Ovary (tissue), 9 donors: ENCODE measurements around the gene AVEN. TPM values are rescaled to one million over a fixed set of nuclear protein-coding genes. Genes with fewer than 3 reads are reported as not detected.
"Not testable (repeated sequence)": the region's sequence is repeated elsewhere in the genome, so short reads cannot be mapped to it uniquely, and the experiment has no call there.

Experiments
- DNase-seq, 5 donors: peaks; one replicate each; pipeline ENCODE4 v3.0.0-alpha.2; 2019 to 2020
- H3K27ac ChIP-seq, 2 donors: fragments of 200-600 bp; one replicate each; pipeline versions ENCODE4 v1.5.1 to v1.8.0; 2019 to 2022
- H3K27me3 ChIP-seq: fragments of 200-600 bp; one replicate; pipeline ENCODE4 v1.8.0; 2022
- H3K36me3 ChIP-seq: fragments of 200-600 bp; sonication (generic); one replicate; pipeline ENCODE4 v1.5.1; 2019
- H3K4me1 ChIP-seq: one replicate; pipeline ENCODE4 v1.8.1; 2013; ENCODE audit warnings: mild to moderate bottlenecking, moderate library complexity; ENCODE audit not compliant: insufficient read depth
- H3K4me3 ChIP-seq: fragments of 200-600 bp; sonication (generic); one replicate; pipeline ENCODE4 v1.5.1; 2017
- H3K9me3 ChIP-seq, 2 donors: fragments of 200-600 bp in 1 of 2; sonication (generic) in 1 of 2; one replicate each; pipeline versions ENCODE4 v1.5.1 to v1.8.1; 2013 to 2019; ENCODE audit warnings: mild to moderate bottlenecking in 1 of 2, moderate library complexity in 1 of 2
- EP300 ChIP-seq: sonication (generic); formaldehyde crosslinking; IDR thresholded peaks from one replicate; pipeline ENCODE4 v1.6.1; 2017; ENCODE audit warnings: antibody characterized with exemption
- POLR2A ChIP-seq: fragments of 450-650 bp; IDR thresholded peaks from one replicate; pipeline ENCODE4 v1.6.1; 2017; ENCODE audit warnings: antibody characterized with exemption, mild to moderate bottlenecking, moderate library complexity
- WGBS, 3 donors: extraction: QIAGEN DNeasy Blood & Tissue Kit in 1 of 3; methylation state at CpG; one replicate each; pipeline versions ENCODE4 v1.1.5 to v1.1.7; 2013 to 2017; 5-methylcytosine and 5-hydroxymethylcytosine counted together
- intact Hi-C, 4 donors: fragments of 100-400 bp; cut with DNase I; formaldehyde crosslinking; loops; one replicate each; pipeline versions ENCODE4 v1.11.0 to v1.15.1; 2022 to 2023
- polyA plus RNA-seq, 2 donors: library from polyadenylated mRNA; stranded (reverse); fragments of 200-250 nt in 1 of 2; fragments of 350-450 nt in 1 of 2; fragmentation: Illumina TruSeq in 1 of 2; extraction: RNeasy Lipid Tissue Mini Kit (QIAGEN cat#74804) in 1 of 2; gene quantifications; one replicate each; pipeline ENCODE4 v1.2.3, GENCODE V29; 2013 to 2014
- total RNA-seq, 7 donors: library from RNA; depleted of rRNA in 2 of 7; stranded (reverse); fragments of >200 nt in 2 of 7; fragmentation: NEBNext Ultra II Directional in 3 of 7; extraction: Animal tissue kit (Norgen Biotek cat#: 25700) in 3 of 7; gene quantifications; one replicate each; pipeline versions ENCODE4 v1.1.0 to v1.2.4, GENCODE V29; 2016 to 2023
- TF ChIP-seq, protein P1 (sequence below), 3 donors: fragments of 450-650 bp in 2 of 3; fragments of 200-600 bp in 1 of 3; IDR thresholded peaks; one replicate each; pipeline versions ENCODE4 v1.5.1 to v1.8.0; 2016 to 2022; ENCODE audit warnings: antibody characterized with exemption in 3 of 3, mild to moderate bottlenecking in 1 of 3
- donor health status: DM: no; HTN: no; CAD: no; lungs with moderate emphysema.
- donor health status: DM: no; HTN: no; CAD: no.
- donor health status: Bipolar disorder and iron deficiency.
- donor health status: DM: yes; HTN: yes; CAD: no.
- donor health status: DM: no; HTN: no; CAD: no.
- donor health status: DM: yes; HTN: yes; CAD: no.

Gene AVEN
- total and polyA plus RNA-seq, 9 donors = 9.0 to 20.9 (median 11.5) TPM

DNA sequence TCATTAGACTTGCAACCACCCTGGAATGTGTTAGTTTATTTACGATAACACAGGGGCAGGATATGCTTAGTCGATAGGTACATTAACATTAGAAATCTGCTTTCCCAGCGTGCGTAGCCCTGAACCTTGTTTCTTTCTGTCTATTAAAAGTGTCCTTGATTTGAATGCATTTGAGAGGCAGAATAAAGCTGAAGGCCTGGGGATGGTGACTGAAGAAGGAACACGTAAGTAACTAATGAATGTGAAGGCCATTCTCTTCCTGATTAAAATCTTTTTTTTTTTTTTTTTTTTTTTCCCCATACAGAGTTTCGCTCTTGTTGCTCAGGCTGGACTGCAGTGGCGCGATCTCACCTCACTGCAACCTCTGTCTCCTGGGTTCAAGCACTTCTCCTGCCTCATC, 213.6 kb downstream of the AVEN start:
- intact Hi-C loops = no loop called here
- peaks cover 0 to 5% of the 10 kb centered on the region in 2 donors for H3K9me3 ChIP-seq
- no peak for DNase-seq
- H3K27ac ChIP-seq = no peak overlapping the region
- WGBS, 3 donors = 88 to 93% (median 90%) methylated on average over 8 of the region's 8 CpGs
- no peak overlapping the region for H3K4me3 ChIP-seq
- no peaks in the 10 kb centered on the region for H3K36me3 ChIP-seq
- no peaks in the 10 kb centered on the region for H3K4me1 ChIP-seq
- TF ChIP-seq EP300 (no peak), POLR2A (no peak)
- TF ChIP-seq, protein P1, sequence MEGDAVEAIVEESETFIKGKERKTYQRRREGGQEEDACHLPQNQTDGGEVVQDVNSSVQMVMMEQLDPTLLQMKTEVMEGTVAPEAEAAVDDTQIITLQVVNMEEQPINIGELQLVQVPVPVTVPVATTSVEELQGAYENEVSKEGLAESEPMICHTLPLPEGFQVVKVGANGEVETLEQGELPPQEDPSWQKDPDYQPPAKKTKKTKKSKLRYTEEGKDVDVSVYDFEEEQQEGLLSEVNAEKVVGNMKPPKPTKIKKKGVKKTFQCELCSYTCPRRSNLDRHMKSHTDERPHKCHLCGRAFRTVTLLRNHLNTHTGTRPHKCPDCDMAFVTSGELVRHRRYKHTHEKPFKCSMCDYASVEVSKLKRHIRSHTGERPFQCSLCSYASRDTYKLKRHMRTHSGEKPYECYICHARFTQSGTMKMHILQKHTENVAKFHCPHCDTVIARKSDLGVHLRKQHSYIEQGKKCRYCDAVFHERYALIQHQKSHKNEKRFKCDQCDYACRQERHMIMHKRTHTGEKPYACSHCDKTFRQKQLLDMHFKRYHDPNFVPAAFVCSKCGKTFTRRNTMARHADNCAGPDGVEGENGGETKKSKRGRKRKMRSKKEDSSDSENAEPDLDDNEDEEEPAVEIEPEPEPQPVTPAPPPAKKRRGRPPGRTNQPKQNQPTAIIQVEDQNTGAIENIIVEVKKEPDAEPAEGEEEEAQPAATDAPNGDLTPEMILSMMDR (IDR thresholded peaks at IDR 0.05) = no peak
- H3K27me3 ChIP-seq = no peaks in the 10 kb centered on the region

DNA sequence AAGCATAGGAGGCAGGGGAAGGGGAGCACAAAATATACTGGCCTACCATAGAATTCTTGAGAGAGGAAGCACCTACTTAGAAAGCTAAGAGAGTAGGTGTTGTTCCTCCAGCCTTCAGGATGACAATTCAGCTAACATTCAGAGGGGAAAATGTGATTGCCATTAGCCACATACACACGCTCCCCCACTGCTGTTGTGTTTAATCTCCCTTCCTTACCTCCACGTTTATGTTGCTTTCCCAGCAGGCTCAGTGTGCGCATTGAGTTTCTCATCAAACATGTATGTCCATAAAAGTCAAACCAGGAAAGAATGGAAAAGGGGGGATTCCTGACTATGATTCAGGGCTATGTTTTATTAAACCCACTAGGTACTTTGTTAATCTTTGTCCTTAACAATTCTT, 215.9 kb downstream of the AVEN start:
- Histone ChIP-seq H3K9me3 (no peaks in the 10 kb centered on the region), H3K4me1 (no peaks in the 10 kb centered on the region), H3K4me3 (no peak overlapping the region), H3K27me3 (no peaks in the 10 kb centered on the region), H3K36me3 (no peaks in the 10 kb centered on the region), H3K27ac (no peak overlapping the region)
- 74 to 78% (median 75%) methylated on average over 3 of the region's 3 CpGs for whole genome bisulfite sequencing, 3 donors
- intact Hi-C loops = no loop called here
- no peak for TF ChIP-seq EP300
- TF ChIP-seq, protein P1 (IDR thresholded peaks at IDR 0.05) = no peak
- TF ChIP-seq POLR2A = no peak
- no peak for DNase-seq

DNA sequence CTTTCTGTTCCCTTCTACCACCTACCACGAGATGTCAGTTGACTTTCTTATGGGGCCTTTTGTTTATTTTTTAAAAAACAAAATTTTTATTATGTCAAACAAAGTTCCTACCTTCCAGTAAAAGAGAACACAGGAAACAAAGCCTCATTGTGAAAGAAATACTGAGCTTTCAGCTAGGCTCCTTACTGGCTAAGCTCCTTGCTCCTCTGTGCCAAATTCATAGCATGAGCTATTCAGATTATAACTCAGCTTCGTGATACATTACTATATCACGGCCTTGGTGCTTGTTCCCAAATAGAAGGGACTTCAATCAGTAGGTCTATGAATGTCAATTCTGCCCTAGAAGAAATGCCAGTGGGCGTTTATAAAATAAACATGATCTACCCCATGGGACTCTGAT, 216.5 kb downstream of the AVEN start:
- intact Hi-C loops = no loop called here
- H3K36me3 ChIP-seq = no peaks in the 10 kb centered on the region
- no peak overlapping the region for H3K4me3 ChIP-seq
- WGBS, 3 donors = 67 to 72% (median 70%) methylated on average over 4 of the region's 4 CpGs
- no peak for DNase-seq
- H3K27ac ChIP-seq = no peak overlapping the region
- no peak for TF ChIP-seq EP300
- no peak for TF ChIP-seq POLR2A
- TF ChIP-seq, protein P1 (IDR thresholded peaks at IDR 0.05) = no peak
- no peaks in the 10 kb centered on the region for H3K9me3 ChIP-seq
- no peaks in the 10 kb centered on the region for H3K4me1 ChIP-seq
- no peaks in the 10 kb centered on the region for H3K27me3 ChIP-seq

DNA sequence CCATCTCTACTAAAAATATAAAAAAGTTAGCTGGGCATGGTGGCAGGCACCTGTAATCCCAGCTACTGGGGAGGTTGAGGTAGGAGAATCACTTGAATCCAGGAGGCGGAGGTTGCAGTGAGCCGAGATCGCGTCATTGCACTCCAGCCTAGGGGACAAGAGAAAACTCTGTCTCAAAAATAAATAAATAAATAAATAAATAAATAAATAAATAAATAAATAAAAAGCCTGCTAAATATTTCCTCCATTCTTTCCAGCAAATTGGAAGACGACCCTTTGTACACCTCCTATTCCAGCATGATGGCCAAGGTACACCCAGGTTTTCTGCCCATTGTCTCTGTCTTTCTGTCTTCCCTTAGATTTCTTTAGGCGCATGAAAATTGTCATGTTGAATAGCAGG, 219.5 kb downstream of the AVEN start:
- H3K27ac ChIP-seq, H3K27me3 ChIP-seq, DNase-seq, H3K36me3 ChIP-seq, H3K4me1 ChIP-seq, intact Hi-C loops, H3K9me3 ChIP-seq, H3K4me3 ChIP-seq: not testable (repeated sequence)
- WGBS, 3 donors = 96 to 97% (median 97%) methylated on average over 6 of the region's 6 CpGs

Other genes with a start within 250 kb of the AVEN start
- under 1 TPM in 1 of 7 donors, not detected in 6; 0.08 TPM for gene CHRM5, start 70.7 kb downstream of the AVEN start, total RNA-seq
- not detected for gene CHRM5, start 70.7 kb downstream of the AVEN start, polyA plus RNA-seq
- gene EMC7, start 62.7 kb upstream of the AVEN start, total RNA-seq = 10 to 100 TPM; 27.4 to 57.4 (median 41.2) TPM
- gene EMC7, start 62.7 kb upstream of the AVEN start, polyA plus RNA-seq = 100 to 1,000 TPM in 1 of 2 donors, 10 to 100 TPM in 1; 63.6 to 118 TPM
- gene PGBD4, start 62.9 kb upstream of the AVEN start, total RNA-seq = 1 to 10 TPM in 4 of 7 donors, under 1 TPM in 3; 0.69 to 1.6 (median 1.1) TPM
- 1 to 10 TPM in 1 of 2 donors, under 1 TPM in 1; 0.46 to 1.0 TPM for gene PGBD4, start 62.9 kb upstream of the AVEN start, polyA plus RNA-seq
- gene KATNBL1, start 170.9 kb upstream of the AVEN start, total RNA-seq = 10 to 100 TPM; 23.7 to 52.2 (median 37.4) TPM
- 10 to 100 TPM; 12.9 to 27.1 TPM for gene KATNBL1, start 170.9 kb upstream of the AVEN start, polyA plus RNA-seq
- 100 to 1,000 TPM in 1 of 7 donors, 10 to 100 TPM in 6; 84.4 to 107 (median 89.9) TPM for gene EMC4, start 185.8 kb upstream of the AVEN start, total RNA-seq
- gene EMC4, start 185.8 kb upstream of the AVEN start, polyA plus RNA-seq = 100 to 1,000 TPM; 148 to 178 TPM